ENCODE data around the gene C12orf43. TPM values are rescaled to one million over a fixed set of nuclear protein-coding genes. Genes with fewer than 3 reads are reported as not detected.

The C12orf43 gene
- polyA plus RNA-seq, 1 donor (not counting 4 experiments of a cell fraction or from before 2014, with no cell fraction given): 12.8 TPM

DNA sequence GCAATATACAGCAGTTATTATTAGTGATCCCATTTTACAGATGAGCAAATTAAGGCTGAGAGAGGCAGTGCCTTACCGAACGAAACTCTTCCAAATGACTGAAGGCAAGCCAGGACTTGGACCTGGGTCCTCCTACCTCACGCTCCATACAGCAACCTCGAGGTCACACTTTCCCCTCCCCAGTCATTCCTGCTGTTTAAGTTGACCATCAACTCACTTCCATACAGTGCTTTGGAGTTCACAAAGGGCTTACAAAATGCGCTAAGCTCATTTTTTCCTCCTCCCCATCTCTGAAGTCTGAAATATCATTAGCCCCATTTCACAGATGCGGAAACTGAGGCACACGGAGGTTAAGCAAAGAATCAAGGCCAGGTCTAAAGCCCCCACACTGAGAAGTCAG lies 33.6 kb downstream of the C12orf43 start:
- no peak overlapping the region for H3K4me3 ChIP-seq (ENCODE audit: control insufficient read depth in 2 of 3, extremely low read depth in 1 of 3, insufficient read depth in 2 of 3, low read depth in 1 of 3, low read length in 3 of 3)
- dilution Hi-C loops (cut with MboI; ENCODE audit: extremely low pct_ligation_motif_present, low sequenced_read_pairs): no loop called here

DNA sequence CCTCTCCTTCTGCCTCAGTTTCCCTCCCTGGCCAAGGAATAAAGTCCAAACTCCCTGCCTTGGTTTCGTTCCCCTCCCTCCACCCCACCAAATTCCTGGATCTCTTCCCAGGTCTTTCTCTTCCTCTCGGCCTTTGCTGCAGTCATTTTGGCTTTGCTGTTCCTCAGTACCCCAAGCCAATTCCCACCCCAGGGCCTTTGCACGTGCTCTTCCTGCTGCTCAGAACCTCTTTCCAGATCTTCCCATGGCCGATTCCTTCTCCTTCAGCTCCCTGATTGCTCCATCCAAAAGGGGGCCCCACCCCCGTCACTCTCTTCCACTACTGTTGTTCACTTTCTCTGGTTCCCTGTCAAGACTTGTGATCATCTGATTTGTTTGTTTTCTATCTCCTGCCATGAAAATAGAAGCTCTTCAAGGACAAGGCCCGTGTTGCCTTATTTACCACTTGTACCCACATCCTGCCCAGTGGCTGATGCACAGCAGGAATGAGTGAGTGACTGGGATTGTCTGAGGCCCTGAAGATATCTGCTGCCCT lies 34.8 kb downstream of the C12orf43 start:
- Histone ChIP-seq H3K27me3 (ENCODE audit: control insufficient read depth, extremely low read depth, insufficient read depth, low read length) (no peaks in the 10 kb centered on the region), H3K9me3 (ENCODE audit: control insufficient read depth, low read depth, low read length) (no peaks in the 10 kb centered on the region), H4K20me1 (ENCODE audit: control insufficient read depth, extremely low read depth, insufficient read depth, low read length) (no peaks in the 10 kb centered on the region), H2AFZ (ENCODE audit: control insufficient read depth, low read length) (no peak overlapping the region), H3K36me3 (ENCODE audit: control insufficient read depth in 2 of 2, extremely low read depth in 1 of 2, insufficient read depth in 2 of 2, low read length in 2 of 2) (no peaks in the 10 kb centered on the region), H3K79me2 (ENCODE audit: control insufficient read depth, insufficient read depth, low read length) (no peaks in the 10 kb centered on the region), H3K4me1 (ENCODE audit: control insufficient read depth, extremely low read depth, insufficient read depth, low read length) (peaks cover under 1% of the 10 kb centered on the region), H3K9ac (ENCODE audit: control insufficient read depth, extremely low read depth, insufficient read depth, low read length) (no peak overlapping the region), H3K4me3 (ENCODE audit: control insufficient read depth in 2 of 3, extremely low read depth in 1 of 3, insufficient read depth in 2 of 3, low read depth in 1 of 3, low read length in 3 of 3) (no peak overlapping the region), H3K9me1 (ENCODE audit: control insufficient read depth, extremely low read depth, insufficient read depth, low read length) (no peaks in the 10 kb centered on the region), H3K4me2 (ENCODE audit: control insufficient read depth, extremely low read depth, insufficient read depth, low read depth, low read length) (no peak overlapping the region), H3K27ac (ENCODE audit: control insufficient read depth, insufficient read depth, low read length) (no peak overlapping the region)
- no peak for TF ChIP-seq EZH2 (IDR thresholded peaks at IDR 0.05; ENCODE audit: low read length)
- TF ChIP-seq, protein P1, sequence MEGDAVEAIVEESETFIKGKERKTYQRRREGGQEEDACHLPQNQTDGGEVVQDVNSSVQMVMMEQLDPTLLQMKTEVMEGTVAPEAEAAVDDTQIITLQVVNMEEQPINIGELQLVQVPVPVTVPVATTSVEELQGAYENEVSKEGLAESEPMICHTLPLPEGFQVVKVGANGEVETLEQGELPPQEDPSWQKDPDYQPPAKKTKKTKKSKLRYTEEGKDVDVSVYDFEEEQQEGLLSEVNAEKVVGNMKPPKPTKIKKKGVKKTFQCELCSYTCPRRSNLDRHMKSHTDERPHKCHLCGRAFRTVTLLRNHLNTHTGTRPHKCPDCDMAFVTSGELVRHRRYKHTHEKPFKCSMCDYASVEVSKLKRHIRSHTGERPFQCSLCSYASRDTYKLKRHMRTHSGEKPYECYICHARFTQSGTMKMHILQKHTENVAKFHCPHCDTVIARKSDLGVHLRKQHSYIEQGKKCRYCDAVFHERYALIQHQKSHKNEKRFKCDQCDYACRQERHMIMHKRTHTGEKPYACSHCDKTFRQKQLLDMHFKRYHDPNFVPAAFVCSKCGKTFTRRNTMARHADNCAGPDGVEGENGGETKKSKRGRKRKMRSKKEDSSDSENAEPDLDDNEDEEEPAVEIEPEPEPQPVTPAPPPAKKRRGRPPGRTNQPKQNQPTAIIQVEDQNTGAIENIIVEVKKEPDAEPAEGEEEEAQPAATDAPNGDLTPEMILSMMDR (optimal IDR thresholded peaks at IDR 0.05 in 1 of 3, IDR thresholded peaks at IDR 0.05 in 1 of 3, conservative IDR thresholded peaks at IDR 0.05 in 1 of 3; ENCODE audit: extremely low read depth in 1 of 3, insufficient read depth in 2 of 3, low read length in 3 of 3): no peak
- dilution Hi-C loops (cut with MboI; ENCODE audit: extremely low pct_ligation_motif_present, low sequenced_read_pairs): no loop called here
- DNase-seq (ENCODE audit: low read depth, low spot score) (no peak), FAIRE-seq (no peak)

More for the DNA sequence above, 33.6 kb downstream of the C12orf43 start:
- no peak for FAIRE-seq
- no peak overlapping the region for H2AFZ ChIP-seq (ENCODE audit: control insufficient read depth, low read length)
- no peak for DNase-seq (ENCODE audit: low read depth, low spot score)
- TF ChIP-seq EZH2 (IDR thresholded peaks at IDR 0.05; ENCODE audit: low read length): no peak
- H3K9ac ChIP-seq (ENCODE audit: control insufficient read depth, extremely low read depth, insufficient read depth, low read length): no peak overlapping the region
- H4K20me1 ChIP-seq (ENCODE audit: control insufficient read depth, extremely low read depth, insufficient read depth, low read length): no peaks in the 10 kb centered on the region
- no peaks in the 10 kb centered on the region for H3K9me1 ChIP-seq (ENCODE audit: control insufficient read depth, extremely low read depth, insufficient read depth, low read length)
- H3K79me2 ChIP-seq (ENCODE audit: control insufficient read depth, insufficient read depth, low read length): no peaks in the 10 kb centered on the region
- no peak overlapping the region for H3K27ac ChIP-seq (ENCODE audit: control insufficient read depth, insufficient read depth, low read length)
- H3K36me3 ChIP-seq (ENCODE audit: control insufficient read depth in 2 of 2, extremely low read depth in 1 of 2, insufficient read depth in 2 of 2, low read length in 2 of 2): no peaks in the 10 kb centered on the region
- no peak overlapping the region for H3K4me2 ChIP-seq (ENCODE audit: control insufficient read depth, extremely low read depth, insufficient read depth, low read depth, low read length)
- no peaks in the 10 kb centered on the region for H3K27me3 ChIP-seq (ENCODE audit: control insufficient read depth, extremely low read depth, insufficient read depth, low read length)
- no peaks in the 10 kb centered on the region for H3K4me1 ChIP-seq (ENCODE audit: control insufficient read depth, extremely low read depth, insufficient read depth, low read length)
- no peaks in the 10 kb centered on the region for H3K9me3 ChIP-seq (ENCODE audit: control insufficient read depth, low read depth, low read length)

DNA sequence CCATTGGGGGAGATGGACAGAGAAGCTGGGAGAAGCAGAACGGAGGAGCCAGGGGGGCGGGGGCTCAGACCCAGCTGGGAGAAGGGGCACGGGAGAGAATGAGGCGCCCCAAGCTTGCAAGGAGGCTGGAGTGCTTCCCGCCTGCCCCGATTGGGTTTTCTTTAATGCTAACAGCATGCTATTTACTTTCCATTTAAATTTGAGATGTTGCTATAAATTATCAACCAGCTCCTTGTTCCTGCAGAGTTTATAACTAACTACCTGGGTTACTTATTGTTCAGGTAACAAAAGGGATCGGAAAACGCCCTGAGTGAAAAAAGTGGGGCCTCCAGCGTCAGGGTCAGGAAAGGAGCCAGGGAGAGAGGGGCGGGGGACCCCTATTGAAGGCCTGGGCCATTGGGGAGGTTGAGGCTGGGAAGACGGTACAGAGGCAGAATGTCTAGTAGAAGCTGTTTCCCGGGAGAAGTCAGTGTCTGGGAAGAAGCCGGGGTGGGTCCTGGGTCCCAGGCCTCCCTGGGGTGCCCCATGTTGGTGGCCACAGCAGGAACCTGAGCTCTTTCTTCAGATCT lies 35.4 kb downstream of the C12orf43 start:
- Histone ChIP-seq H3K27me3 (ENCODE audit: control insufficient read depth, extremely low read depth, insufficient read depth, low read length) (no peaks in the 10 kb centered on the region), H3K27ac (ENCODE audit: control insufficient read depth, insufficient read depth, low read length) (no peak overlapping the region), H3K36me3 (ENCODE audit: control insufficient read depth in 2 of 2, extremely low read depth in 1 of 2, insufficient read depth in 2 of 2, low read length in 2 of 2) (no peaks in the 10 kb centered on the region), H2AFZ (ENCODE audit: control insufficient read depth, low read length) (no peak overlapping the region), H3K79me2 (ENCODE audit: control insufficient read depth, insufficient read depth, low read length) (no peaks in the 10 kb centered on the region), H3K4me3 (ENCODE audit: control insufficient read depth in 2 of 3, extremely low read depth in 1 of 3, insufficient read depth in 2 of 3, low read depth in 1 of 3, low read length in 3 of 3) (no peak overlapping the region), H3K9ac (ENCODE audit: control insufficient read depth, extremely low read depth, insufficient read depth, low read length) (no peak overlapping the region), H3K4me2 (ENCODE audit: control insufficient read depth, extremely low read depth, insufficient read depth, low read depth, low read length) (no peak overlapping the region), H4K20me1 (ENCODE audit: control insufficient read depth, extremely low read depth, insufficient read depth, low read length) (no peaks in the 10 kb centered on the region), H3K9me3 (ENCODE audit: control insufficient read depth, low read depth, low read length) (no peaks in the 10 kb centered on the region), H3K9me1 (ENCODE audit: control insufficient read depth, extremely low read depth, insufficient read depth, low read length) (no peaks in the 10 kb centered on the region), H3K4me1 (ENCODE audit: control insufficient read depth, extremely low read depth, insufficient read depth, low read length) (peaks cover 3% of the 10 kb centered on the region)
- dilution Hi-C loops (cut with MboI; ENCODE audit: extremely low pct_ligation_motif_present, low sequenced_read_pairs): no loop called here
- DNase-seq (ENCODE audit: low read depth, low spot score) (no peak), FAIRE-seq (no peak)
- TF ChIP-seq, protein P1 (optimal IDR thresholded peaks at IDR 0.05 in 1 of 3, IDR thresholded peaks at IDR 0.05 in 1 of 3, conservative IDR thresholded peaks at IDR 0.05 in 1 of 3; ENCODE audit: extremely low read depth in 1 of 3, insufficient read depth in 2 of 3, low read length in 3 of 3): no peak
- TF ChIP-seq EZH2 (IDR thresholded peaks at IDR 0.05; ENCODE audit: low read length): no peak
